AG04449 (cell line): ENCODE data around the gene BCKDHA.
"Not testable (repeated sequence)": the region's sequence is repeated elsewhere in the genome, so short reads cannot be mapped to it uniquely, and the experiment has no call there.

Source experiments
- CTCF ChIA-PET: fragments of 350-600 bp; formaldehyde crosslinking; extraction: SDS; loops from one replicate; lab custom pipeline; 2021; ENCODE audit warnings: antibody characterized with exemption; lab: Yijun Ruan, JAX
- POLR2A ChIA-PET: fragments of 400-600, 350-600 bp; formaldehyde crosslinking; extraction: SDS; loops from one replicate; lab custom pipeline; 2020; ENCODE audit warnings: antibody characterized with exemption, inconsistent platforms; lab: Yijun Ruan, JAX
- DNase-seq: peaks from one replicate; pipeline ENCODE4 v3.0.0-alpha.2; 2010; ENCODE audit warnings: low read depth, low spot score
- H3K4me3 ChIP-seq: 2 replicates; pipeline ENCODE4 v1.5.1; 2011; ENCODE audit warnings: low read depth, mild to moderate bottlenecking, control low read depth, low read length
- TF ChIP-seq, protein P1 (sequence below): IDR thresholded peaks from one replicate; pipeline ENCODE4 v1.5.1; 2011; ENCODE audit warnings: mild to moderate bottlenecking, moderate library complexity, low read length, control low read depth, inconsistent platforms; ENCODE audit not compliant: insufficient read depth; ENCODE audit errors: missing control alignments

The BCKDHA gene

DNA sequence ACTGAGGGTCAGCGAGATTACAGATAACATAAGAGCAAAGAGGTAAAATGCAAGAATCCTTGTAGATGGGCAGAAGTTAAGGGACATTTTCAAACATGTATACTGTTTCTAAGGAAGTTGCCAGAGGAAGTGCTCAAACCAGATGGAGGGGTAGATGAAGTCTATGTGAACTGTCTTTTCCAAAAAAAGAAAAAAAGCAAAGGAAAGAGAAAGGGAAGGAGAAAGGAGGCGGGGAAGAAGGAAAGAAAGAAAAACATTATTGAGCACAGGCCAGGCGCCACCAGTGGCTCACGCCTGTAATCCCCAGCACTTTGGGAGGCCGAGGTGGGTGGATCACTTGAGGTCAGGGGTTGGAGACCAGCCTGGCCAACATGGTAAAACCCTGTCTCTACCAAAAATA lies 36.8 kb downstream of the BCKDHA start:
- TF ChIP-seq, protein P1, sequence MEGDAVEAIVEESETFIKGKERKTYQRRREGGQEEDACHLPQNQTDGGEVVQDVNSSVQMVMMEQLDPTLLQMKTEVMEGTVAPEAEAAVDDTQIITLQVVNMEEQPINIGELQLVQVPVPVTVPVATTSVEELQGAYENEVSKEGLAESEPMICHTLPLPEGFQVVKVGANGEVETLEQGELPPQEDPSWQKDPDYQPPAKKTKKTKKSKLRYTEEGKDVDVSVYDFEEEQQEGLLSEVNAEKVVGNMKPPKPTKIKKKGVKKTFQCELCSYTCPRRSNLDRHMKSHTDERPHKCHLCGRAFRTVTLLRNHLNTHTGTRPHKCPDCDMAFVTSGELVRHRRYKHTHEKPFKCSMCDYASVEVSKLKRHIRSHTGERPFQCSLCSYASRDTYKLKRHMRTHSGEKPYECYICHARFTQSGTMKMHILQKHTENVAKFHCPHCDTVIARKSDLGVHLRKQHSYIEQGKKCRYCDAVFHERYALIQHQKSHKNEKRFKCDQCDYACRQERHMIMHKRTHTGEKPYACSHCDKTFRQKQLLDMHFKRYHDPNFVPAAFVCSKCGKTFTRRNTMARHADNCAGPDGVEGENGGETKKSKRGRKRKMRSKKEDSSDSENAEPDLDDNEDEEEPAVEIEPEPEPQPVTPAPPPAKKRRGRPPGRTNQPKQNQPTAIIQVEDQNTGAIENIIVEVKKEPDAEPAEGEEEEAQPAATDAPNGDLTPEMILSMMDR, result no peak
- no peak for DNase-seq
- no peak overlapping the region for H3K4me3 ChIP-seq
- ChIA-PET POLR2A (interaction anchor here (0.7 kb wide), 1 partner anchor 230 kb away, joined by 3 read pairs; no protein-coding TSS in a partner anchor), CTCF (interaction anchor here (1.3 kb wide), 1 partner anchor 112 kb away, joined by 3 read pairs; no protein-coding TSS in a partner anchor)

DNA sequence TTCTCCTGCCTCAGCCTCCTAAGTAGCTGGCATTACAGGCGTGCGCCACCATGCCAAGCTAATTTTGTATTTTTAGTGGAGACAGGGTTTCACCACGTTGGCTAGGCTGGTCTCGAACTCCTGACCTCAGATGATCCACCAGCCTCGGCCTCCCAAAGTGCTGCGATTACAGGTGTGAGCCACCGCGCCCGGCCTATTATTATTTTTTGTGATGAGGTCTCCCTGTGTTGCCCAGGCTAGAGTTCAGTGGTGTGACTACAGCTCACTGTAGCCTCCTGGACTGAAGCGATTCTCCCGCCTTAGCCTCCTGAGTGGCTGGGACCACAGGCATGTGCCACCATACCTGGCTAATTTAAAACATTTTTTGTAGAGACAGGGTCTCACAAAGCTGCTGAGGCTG lies 37.8 kb downstream of the BCKDHA start:
- DNase-seq, H3K4me3 ChIP-seq, POLR2A ChIA-PET: not testable (repeated sequence)
- CTCF ChIA-PET, result interaction anchor here (1.2 to 1.9 kb wide), 3 partner anchors 11 to 128 kb away, joined by 3 to 12 read pairs (median 4); no protein-coding TSS in a partner anchor

DNA sequence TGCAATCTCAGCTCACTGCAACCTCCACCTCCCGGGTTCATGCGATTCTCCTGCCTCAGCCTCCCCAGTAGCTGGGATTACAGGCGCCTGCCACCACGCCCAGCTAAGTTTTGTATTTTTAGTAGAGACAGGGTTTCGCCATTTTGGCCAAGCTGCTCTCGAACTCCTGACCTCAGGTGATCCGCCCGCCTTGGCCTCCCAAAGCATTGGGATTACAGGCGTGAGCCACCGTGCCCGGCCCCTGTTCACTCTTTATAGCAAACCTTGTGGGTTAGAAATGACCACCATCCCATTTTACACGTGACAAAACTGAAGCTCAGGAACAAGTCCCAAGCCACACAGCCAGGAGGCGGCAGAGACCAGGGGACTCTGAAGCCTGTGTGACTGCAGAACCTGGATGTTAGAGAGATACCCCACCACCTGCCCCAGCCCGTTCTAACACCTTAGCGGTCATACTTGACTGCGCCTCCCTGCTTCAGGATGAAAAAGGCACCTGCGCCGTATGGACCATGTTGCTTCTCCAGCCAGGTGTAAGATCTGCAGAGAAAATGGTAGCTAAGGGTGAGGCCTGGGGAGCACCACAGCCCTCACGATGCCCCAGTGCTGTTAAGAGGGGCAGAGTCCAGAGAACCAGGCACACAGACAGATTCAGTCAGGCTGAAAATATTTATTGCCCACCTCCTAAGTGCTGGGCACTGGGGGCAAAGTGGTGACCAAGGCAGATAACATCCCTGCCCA lies 38.5 kb downstream of the BCKDHA start:
- DNase-seq, result no peak
- TF ChIP-seq, protein P1, result no peak
- no peak overlapping the region for H3K4me3 ChIP-seq
- ChIA-PET POLR2A (no interaction called here), CTCF (interaction anchor here (1.2 to 1.9 kb wide), 3 partner anchors 10 to 127 kb away, joined by 3 to 12 read pairs (median 4); no protein-coding TSS in a partner anchor)

DNA sequence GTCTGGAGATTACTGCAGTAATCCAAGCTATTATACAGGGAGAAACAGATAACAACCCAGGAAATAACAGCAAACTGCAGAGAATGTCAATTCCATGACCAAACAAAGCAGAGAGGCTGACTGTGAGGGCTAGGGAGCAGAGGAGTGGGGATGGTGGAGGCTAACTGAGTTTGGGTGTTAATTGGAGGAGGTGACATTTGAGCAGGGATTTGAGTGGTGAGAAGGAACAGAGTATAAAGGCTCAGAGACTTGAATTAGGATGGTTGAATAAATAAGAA lies 39.0 kb downstream of the BCKDHA start:
- POLR2A ChIA-PET, result no interaction called here

DNA sequence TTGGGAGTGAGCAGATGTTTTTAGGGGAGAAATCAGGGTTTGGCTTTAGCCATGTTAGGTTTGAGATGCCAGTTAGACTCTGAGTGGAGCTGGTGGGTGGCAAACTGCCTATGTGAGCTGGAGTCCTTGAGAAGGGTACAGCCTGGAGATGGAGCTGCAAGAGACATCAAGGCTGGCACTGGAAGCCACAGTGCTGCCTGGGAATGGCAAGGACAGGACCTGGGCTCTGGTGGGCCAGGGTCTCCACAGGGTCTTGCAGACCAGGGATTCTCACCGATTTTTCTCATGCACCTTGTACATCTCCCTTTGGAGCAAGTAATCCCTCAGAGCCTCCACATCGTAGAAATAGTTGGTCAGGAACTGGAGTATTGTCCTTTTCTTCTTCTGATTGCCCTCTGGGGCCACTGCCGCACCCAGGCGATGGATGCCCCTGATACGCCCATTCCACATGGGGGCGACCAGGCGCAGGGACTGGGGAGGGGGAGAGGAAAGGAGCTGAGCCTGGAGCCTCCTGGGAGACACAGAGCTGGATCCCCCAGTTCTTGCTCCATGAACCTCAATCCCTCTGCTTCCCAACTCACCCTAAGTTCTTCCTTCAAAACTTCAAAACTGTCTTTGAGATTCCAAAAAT lies 40.4 kb downstream of the BCKDHA start:
- POLR2A ChIA-PET, result interaction anchor here (0.6 kb wide), 2 partner anchors 20 to 94 kb away, joined by 3 read pairs; no protein-coding TSS in a partner anchor
- CTCF ChIA-PET, result interaction anchor here (1.6 to 6.0 kb wide), 2 partner anchors 12 to 132 kb away, joined by 6 to 69 read pairs; no protein-coding TSS in a partner anchor
- DNase-seq, result no peak
- no peak overlapping the region for H3K4me3 ChIP-seq
- TF ChIP-seq, protein P1, result no peak

More for the DNA sequence above, 39.0 kb downstream of the BCKDHA start:
- no peak for DNase-seq
- TF ChIP-seq, protein P1, result no peak
- no peak overlapping the region for H3K4me3 ChIP-seq
- CTCF ChIA-PET, result interaction anchor here (1.2 to 1.9 kb wide), 2 partner anchors 13 to 127 kb away, joined by 4 to 12 read pairs; no protein-coding TSS in a partner anchor

DNA sequence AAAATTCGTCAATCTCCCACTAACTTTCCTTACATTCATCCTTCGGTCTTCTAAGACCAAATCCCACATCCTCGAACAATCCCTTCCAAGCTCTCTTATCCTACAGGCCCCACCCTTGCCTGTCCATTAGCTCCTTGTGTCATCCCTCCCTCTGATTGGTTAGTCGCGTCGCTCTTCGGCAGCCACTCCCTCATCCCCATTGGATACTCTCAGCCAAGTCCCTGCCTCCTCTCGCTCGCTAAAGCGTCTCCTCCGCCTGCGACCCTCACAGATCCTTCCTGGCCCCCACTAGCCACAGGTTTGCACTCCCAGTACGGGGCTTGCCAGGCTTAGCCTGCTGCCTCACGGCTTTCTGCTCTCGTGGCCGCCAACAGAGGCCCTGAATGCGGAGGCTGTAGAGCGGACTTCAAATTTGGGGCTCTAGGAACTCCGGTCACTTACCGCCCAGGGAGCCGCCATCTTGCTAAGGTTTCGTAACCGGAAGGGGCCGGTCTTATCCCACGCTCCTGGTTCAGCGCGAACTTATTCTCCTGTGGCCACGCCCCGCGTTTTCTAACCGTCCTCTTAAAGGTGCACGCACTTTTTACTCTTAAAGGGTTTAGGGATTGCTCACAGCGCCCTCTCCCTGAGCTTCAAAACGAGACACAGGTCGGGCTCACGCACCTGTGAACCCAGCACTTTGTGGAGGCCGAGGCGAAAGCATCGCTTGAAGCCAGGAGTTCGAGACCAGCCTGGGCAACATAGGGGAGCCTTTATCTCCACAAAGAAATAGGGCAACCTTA lies 42.0 kb downstream of the BCKDHA start, which contains the start of gene DMAC2:
Gene DMAC2, minus strand, starts transcription at position 472 of the 782 bp plus-strand sequence. Its CDS starts 13 bp downstream, at position 459.
- DNase-seq, result peak; percentile 80
- POLR2A ChIA-PET, result interaction anchor here (0.6 to 1.8 kb wide), 6 partner anchors 9 to 176 kb away, joined by 3 to 12 read pairs (median 4); no protein-coding TSS in a partner anchor
- H3K4me3 ChIP-seq, result peak within 1 kb of the TSS; percentile 100
- TF ChIP-seq, protein P1, result peak; percentile 48
- CTCF ChIA-PET, result interaction anchor here (0.6 to 6.0 kb wide), 12 partner anchors 8 to 252 kb away, joined by 3 to 69 read pairs (median 4); partner anchors contain the start of gene B3GNT8
